Measurements from ENCODE around the gene ITPR1. TPM values are rescaled to one million over a fixed set of nuclear protein-coding genes. Genes with fewer than 3 reads are reported as not detected.

ITPR1 gene
- total and polyA plus RNA-seq, 2 experiments from 2014 or later, result 6.8 to 21.0 TPM

DNA sequence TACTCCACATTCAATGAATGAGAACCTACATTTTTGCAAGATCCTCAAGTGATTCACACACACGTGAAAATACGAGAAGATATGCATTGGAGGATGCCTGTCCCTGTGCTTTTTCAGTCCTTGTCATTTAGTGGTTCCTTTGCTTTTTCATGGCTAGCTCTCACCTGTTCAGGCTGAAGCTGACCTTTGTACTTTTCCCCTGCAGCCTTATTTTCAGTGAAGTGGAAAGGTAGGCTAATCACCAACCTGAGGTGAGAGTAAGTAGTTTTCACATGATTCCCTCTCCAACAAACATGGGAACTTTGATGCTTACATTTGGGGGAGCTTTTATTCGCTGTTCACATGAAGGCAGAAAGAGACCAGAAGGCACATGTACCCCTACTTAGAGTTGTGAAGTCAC is 8.3 kb downstream of the ITPR1 start (continued):
- no peak for TF ChIP-seq NANOG (IDR thresholded peaks at IDR 0.05; ENCODE audit: borderline replicate concordance)
- TF ChIP-seq JUNB (IDR thresholded peaks at IDR 0.05; ENCODE audit: unreplicated experiment), result no peak
- no peak for TF ChIP-seq ZNF331 (CRISPR knock-in tag; IDR thresholded peaks at IDR 0.05; ENCODE audit: low read depth)
- TF ChIP-seq, protein P1, sequence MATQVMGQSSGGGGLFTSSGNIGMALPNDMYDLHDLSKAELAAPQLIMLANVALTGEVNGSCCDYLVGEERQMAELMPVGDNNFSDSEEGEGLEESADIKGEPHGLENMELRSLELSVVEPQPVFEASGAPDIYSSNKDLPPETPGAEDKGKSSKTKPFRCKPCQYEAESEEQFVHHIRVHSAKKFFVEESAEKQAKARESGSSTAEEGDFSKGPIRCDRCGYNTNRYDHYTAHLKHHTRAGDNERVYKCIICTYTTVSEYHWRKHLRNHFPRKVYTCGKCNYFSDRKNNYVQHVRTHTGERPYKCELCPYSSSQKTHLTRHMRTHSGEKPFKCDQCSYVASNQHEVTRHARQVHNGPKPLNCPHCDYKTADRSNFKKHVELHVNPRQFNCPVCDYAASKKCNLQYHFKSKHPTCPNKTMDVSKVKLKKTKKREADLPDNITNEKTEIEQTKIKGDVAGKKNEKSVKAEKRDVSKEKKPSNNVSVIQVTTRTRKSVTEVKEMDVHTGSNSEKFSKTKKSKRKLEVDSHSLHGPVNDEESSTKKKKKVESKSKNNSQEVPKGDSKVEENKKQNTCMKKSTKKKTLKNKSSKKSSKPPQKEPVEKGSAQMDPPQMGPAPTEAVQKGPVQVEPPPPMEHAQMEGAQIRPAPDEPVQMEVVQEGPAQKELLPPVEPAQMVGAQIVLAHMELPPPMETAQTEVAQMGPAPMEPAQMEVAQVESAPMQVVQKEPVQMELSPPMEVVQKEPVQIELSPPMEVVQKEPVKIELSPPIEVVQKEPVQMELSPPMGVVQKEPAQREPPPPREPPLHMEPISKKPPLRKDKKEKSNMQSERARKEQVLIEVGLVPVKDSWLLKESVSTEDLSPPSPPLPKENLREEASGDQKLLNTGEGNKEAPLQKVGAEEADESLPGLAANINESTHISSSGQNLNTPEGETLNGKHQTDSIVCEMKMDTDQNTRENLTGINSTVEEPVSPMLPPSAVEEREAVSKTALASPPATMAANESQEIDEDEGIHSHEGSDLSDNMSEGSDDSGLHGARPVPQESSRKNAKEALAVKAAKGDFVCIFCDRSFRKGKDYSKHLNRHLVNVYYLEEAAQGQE (IDR thresholded peaks at IDR 0.05; ENCODE audit: unreplicated experiment), result no peak
- no peak for TF ChIP-seq EZH2 (IDR thresholded peaks at IDR 0.05; ENCODE audit: low read depth, unreplicated experiment)
- TF ChIP-seq, protein P2, sequence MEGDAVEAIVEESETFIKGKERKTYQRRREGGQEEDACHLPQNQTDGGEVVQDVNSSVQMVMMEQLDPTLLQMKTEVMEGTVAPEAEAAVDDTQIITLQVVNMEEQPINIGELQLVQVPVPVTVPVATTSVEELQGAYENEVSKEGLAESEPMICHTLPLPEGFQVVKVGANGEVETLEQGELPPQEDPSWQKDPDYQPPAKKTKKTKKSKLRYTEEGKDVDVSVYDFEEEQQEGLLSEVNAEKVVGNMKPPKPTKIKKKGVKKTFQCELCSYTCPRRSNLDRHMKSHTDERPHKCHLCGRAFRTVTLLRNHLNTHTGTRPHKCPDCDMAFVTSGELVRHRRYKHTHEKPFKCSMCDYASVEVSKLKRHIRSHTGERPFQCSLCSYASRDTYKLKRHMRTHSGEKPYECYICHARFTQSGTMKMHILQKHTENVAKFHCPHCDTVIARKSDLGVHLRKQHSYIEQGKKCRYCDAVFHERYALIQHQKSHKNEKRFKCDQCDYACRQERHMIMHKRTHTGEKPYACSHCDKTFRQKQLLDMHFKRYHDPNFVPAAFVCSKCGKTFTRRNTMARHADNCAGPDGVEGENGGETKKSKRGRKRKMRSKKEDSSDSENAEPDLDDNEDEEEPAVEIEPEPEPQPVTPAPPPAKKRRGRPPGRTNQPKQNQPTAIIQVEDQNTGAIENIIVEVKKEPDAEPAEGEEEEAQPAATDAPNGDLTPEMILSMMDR (conservative IDR thresholded peaks at IDR 0.05; ENCODE audit: low read depth in 2 of 2), result no peak
- no peak for TF ChIP-seq STAT1 (IDR thresholded peaks at IDR 0.05; ENCODE audit: unreplicated experiment)
- no peak for TF ChIP-seq EZH2phosphoT487 (IDR thresholded peaks at IDR 0.05; ENCODE audit: unreplicated experiment)
- TF ChIP-seq ZNF114 (CRISPR knock-in tag; IDR thresholded peaks at IDR 0.05), result no peak

DNA sequence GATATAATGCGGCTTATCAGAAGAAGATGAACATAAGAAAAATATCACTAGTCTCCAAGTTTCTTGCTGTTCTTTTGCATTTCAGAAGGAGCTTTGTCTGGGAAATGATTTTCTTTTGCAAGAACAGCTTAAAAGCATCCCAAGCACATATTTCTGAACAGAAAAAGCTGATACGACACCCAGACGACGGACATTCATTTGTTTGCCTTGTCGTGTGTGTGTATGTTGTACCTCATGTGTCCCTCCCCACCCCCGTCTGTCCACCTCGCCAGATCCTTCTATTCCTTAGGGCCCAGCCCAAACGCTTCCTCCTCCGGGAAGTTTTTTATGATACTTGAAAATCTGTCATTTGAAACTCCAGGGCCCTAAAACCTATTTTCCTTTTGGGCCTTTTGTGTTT is 8.8 kb downstream of the ITPR1 start:
- Mint-ChIP-seq H3K27ac (no peak overlapping the region), H3K9me3 (no peaks in the 10 kb centered on the region), H3K27me3 (ENCODE audit: insufficient read depth, low read depth, poor library complexity) (peaks cover 7% of the 10 kb centered on the region), H3K4me3 (no peak overlapping the region), H3K36me3 (ENCODE audit: low read depth) (no peaks in the 10 kb centered on the region), H3K4me1 (peaks cover 10% of the 10 kb centered on the region)
- TF ChIP-seq EZH2 (IDR thresholded peaks at IDR 0.05; ENCODE audit: low read depth, unreplicated experiment), result no peak
- TF ChIP-seq, protein P2 (conservative IDR thresholded peaks at IDR 0.05; ENCODE audit: low read depth in 2 of 2), result no peak
- no peak for TF ChIP-seq POLR2AphosphoS5 (IDR thresholded peaks at IDR 0.05; ENCODE audit: low read depth)
- Histone ChIP-seq H4K20me1 (replicated peaks; ENCODE audit: insufficient read depth) (no peaks in the 10 kb centered on the region; the same call in 1 of the 2 replicates), H3K36me3 (ENCODE audit: insufficient read depth) (no peaks in the 10 kb centered on the region), H3K9me2 (ENCODE audit: insufficient read depth) (no peaks in the 10 kb centered on the region), H3K79me2 (replicated peaks; ENCODE audit: insufficient read depth) (no peaks in the 10 kb centered on the region), H3K4me3 (no peak overlapping the region), H2AFZ (no peak overlapping the region), H3K4me2 (no peak overlapping the region), H3F3A (replicated peaks; ENCODE audit: low read depth) (no peaks in the 10 kb centered on the region), H3K27ac (ENCODE audit: low read depth) (no peak overlapping the region), H3K27me3 (ENCODE audit: insufficient read depth) (no peaks in the 10 kb centered on the region), H3K4me1 (ENCODE audit: insufficient read depth) (0 out of 2 replicates have a peak, but pooled peaks cover 7% of the 10 kb centered on the region)
- DNase-seq (ENCODE audit: low spot score), result no peak
- ATAC-seq, result no peak

Measured in GM23338 (cell line).